ENCODE measurements around the gene IQGAP2.

IQGAP2 gene

DNA sequence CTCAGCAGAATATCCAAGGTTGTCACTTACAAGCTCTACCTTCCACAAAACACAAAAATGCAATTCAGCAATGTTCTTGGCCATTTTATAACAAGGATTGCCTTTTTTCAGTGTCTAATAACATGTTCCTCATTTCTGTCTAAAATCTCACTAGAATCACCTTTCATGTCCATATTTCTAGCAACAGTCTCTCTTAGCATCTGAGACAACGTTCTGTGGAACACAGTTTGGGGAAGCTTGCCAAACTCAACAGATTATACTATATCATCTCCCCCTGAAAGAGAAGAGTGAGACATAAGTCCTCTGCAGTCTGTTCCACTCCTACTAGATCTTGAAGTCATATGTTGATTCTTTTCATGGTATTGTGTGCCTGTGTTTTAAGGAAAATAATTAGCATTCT, 149.5 kb downstream of the IQGAP2 start:
- no peak overlapping the region for H3K9ac ChIP-seq (ENCODE audit: low read depth, low read length, poor library complexity)
- H2BK120ac ChIP-seq (ENCODE audit: low read depth, low read length): no peak overlapping the region
- H3K4me1 ChIP-seq (ENCODE audit: control insufficient read depth in 2 of 2, insufficient read depth in 1 of 2, low read depth in 1 of 2, low read length in 2 of 2): peaks cover 0 to 2% of the 10 kb centered on the region in 2 donors
- no peaks in the 10 kb centered on the region for H3K36me3 ChIP-seq (replicated peaks in 1 of 2; ENCODE audit: control insufficient read depth in 2 of 2, insufficient read depth in 2 of 2, low read length in 2 of 2)
- no peak overlapping the region for H3K4me3 ChIP-seq (ENCODE audit: low read length in 2 of 2)
- no peak overlapping the region for H2BK12ac ChIP-seq (ENCODE audit: low read length)
- H4K8ac ChIP-seq (ENCODE audit: low read depth, low read length): no peak overlapping the region
- H2BK15ac ChIP-seq (ENCODE audit: low read length): no peak overlapping the region
- peaks cover 0 to 3% of the 10 kb centered on the region in 2 donors for H3K9me3 ChIP-seq (replicated peaks in 1 of 2; ENCODE audit: control insufficient read depth in 2 of 2, insufficient read depth in 1 of 2, low read depth in 1 of 2, low read length in 2 of 2)
- H3K79me1 ChIP-seq (ENCODE audit: low read depth, low read length): no peaks in the 10 kb centered on the region
- H3K4ac ChIP-seq (ENCODE audit: low read length): no peak overlapping the region
- DNase-seq (ENCODE audit: low spot score): no peak
- no peak overlapping the region for H2AK5ac ChIP-seq (ENCODE audit: low read depth, low read length)
- no peak overlapping the region for H3K27ac ChIP-seq (replicated peaks; ENCODE audit: low read length)
- H3K23ac ChIP-seq (ENCODE audit: low read depth, low read length, poor library complexity): no peak overlapping the region
- no CpG with 5 or more reads among the region's 1 CpG for WGBS, 2 donors (ENCODE audit: extremely low coverage in 2 of 2, insufficient read length in 2 of 2, insufficient replicate concordance in 1 of 2)
- no peak overlapping the region for H2AFZ ChIP-seq (ENCODE audit: low read length)
- H2BK5ac ChIP-seq (ENCODE audit: low read length): no peak overlapping the region
- H3K18ac ChIP-seq (ENCODE audit: low read length): no peak overlapping the region
- H3K14ac ChIP-seq (ENCODE audit: low read length): no peak overlapping the region
- no peaks in the 10 kb centered on the region for H3K27me3 ChIP-seq (ENCODE audit: control insufficient read depth in 3 of 3, insufficient read depth in 3 of 3, low read depth in 1 of 3, low read length in 3 of 3)
- no peak overlapping the region for H3K4me2 ChIP-seq (ENCODE audit: insufficient read depth, low read length, poor library complexity, severe bottlenecking)
- no peak overlapping the region for H4K91ac ChIP-seq (ENCODE audit: low read depth, low read length, poor library complexity)

- no peak overlapping the region for H3K4me3 ChIP-seq (ENCODE audit: low read length in 2 of 2)
- H3K18ac ChIP-seq (ENCODE audit: low read length): no peak overlapping the region
- no peaks in the 10 kb centered on the region for H3K36me3 ChIP-seq (replicated peaks in 1 of 2; ENCODE audit: control insufficient read depth in 2 of 2, insufficient read depth in 2 of 2, low read length in 2 of 2)
- H4K8ac ChIP-seq (ENCODE audit: low read depth, low read length): no peak overlapping the region
- no peak overlapping the region for H3K27ac ChIP-seq (replicated peaks; ENCODE audit: low read length)
- H4K91ac ChIP-seq (ENCODE audit: low read depth, low read length, poor library complexity): no peak overlapping the region
- H2BK5ac ChIP-seq (ENCODE audit: low read length): no peak overlapping the region
- no peak overlapping the region for H2BK12ac ChIP-seq (ENCODE audit: low read length)
- no peak overlapping the region for H3K4me2 ChIP-seq (ENCODE audit: insufficient read depth, low read length, poor library complexity, severe bottlenecking)
- no peak for DNase-seq (ENCODE audit: low spot score)
- no peaks in the 10 kb centered on the region for H3K27me3 ChIP-seq (ENCODE audit: control insufficient read depth in 3 of 3, insufficient read depth in 3 of 3, low read depth in 1 of 3, low read length in 3 of 3)
- no peak overlapping the region for H3K4ac ChIP-seq (ENCODE audit: low read length)
- no peaks in the 10 kb centered on the region for H3K79me1 ChIP-seq (ENCODE audit: low read depth, low read length)
- no CpG with 5 or more reads among the region's 2 CpGs for WGBS, 2 donors (ENCODE audit: extremely low coverage in 2 of 2, insufficient read length in 2 of 2, insufficient replicate concordance in 1 of 2)
- H3K4me1 ChIP-seq (ENCODE audit: control insufficient read depth in 2 of 2, insufficient read depth in 1 of 2, low read depth in 1 of 2, low read length in 2 of 2): no peaks in the 10 kb centered on the region
- no peak overlapping the region for H2BK120ac ChIP-seq (ENCODE audit: low read depth, low read length)
- H3K14ac ChIP-seq (ENCODE audit: low read length): no peak overlapping the region
- no peak overlapping the region for H3K9ac ChIP-seq (ENCODE audit: low read depth, low read length, poor library complexity)
- no peak overlapping the region for H2BK15ac ChIP-seq (ENCODE audit: low read length)
- H2AK5ac ChIP-seq (ENCODE audit: low read depth, low read length): no peak overlapping the region
- H3K9me3 ChIP-seq (replicated peaks in 1 of 2; ENCODE audit: control insufficient read depth in 2 of 2, insufficient read depth in 1 of 2, low read depth in 1 of 2, low read length in 2 of 2): peaks cover 0 to 3% of the 10 kb centered on the region in 2 donors
- H3K23ac ChIP-seq (ENCODE audit: low read depth, low read length, poor library complexity): no peak overlapping the region
- no peak overlapping the region for H2AFZ ChIP-seq (ENCODE audit: low read length)
Observed at GRCh38 chr5:76553251-76553650, 150.2 kb downstream of the IQGAP2 start.

DNA sequence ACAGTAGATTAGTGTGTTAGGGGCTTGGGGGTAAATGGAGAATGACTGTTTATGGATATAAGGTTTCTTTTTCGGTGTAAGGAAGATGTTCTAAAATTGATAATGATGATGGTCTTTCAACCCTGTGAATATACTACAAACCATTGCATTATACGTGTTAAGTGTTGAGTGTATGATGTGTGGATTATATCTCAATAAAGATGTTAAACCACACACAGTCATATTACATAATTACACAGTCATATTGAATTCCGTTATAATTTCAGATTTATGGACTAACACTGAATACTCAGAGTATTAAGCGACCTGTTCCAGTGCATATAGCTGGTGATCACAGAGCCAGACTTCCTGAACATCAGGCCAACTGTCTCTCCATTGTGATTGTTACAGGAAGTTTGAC, 152.0 kb downstream of the IQGAP2 start:
- DNase-seq (ENCODE audit: low spot score): no peak
- no peak overlapping the region for H4K91ac ChIP-seq (ENCODE audit: low read depth, low read length, poor library complexity)
- no peak overlapping the region for H2BK5ac ChIP-seq (ENCODE audit: low read length)
- no peak overlapping the region for H2BK15ac ChIP-seq (ENCODE audit: low read length)
- H2AK5ac ChIP-seq (ENCODE audit: low read depth, low read length): no peak overlapping the region
- H4K8ac ChIP-seq (ENCODE audit: low read depth, low read length): no peak overlapping the region
- no peak overlapping the region for H3K9ac ChIP-seq (ENCODE audit: low read depth, low read length, poor library complexity)
- H2BK12ac ChIP-seq (ENCODE audit: low read length): no peak overlapping the region
- H3K36me3 ChIP-seq (replicated peaks in 1 of 2; ENCODE audit: control insufficient read depth in 2 of 2, insufficient read depth in 2 of 2, low read length in 2 of 2): no peaks in the 10 kb centered on the region
- no peaks in the 10 kb centered on the region for H3K79me1 ChIP-seq (ENCODE audit: low read depth, low read length)
- no peak overlapping the region for H2AFZ ChIP-seq (ENCODE audit: low read length)
- H3K27me3 ChIP-seq (ENCODE audit: control insufficient read depth in 3 of 3, insufficient read depth in 3 of 3, low read depth in 1 of 3, low read length in 3 of 3): no peaks in the 10 kb centered on the region
- H3K23ac ChIP-seq (ENCODE audit: low read depth, low read length, poor library complexity): peak overlapping the region; percentile 18
- H3K4ac ChIP-seq (ENCODE audit: low read length): no peak overlapping the region
- peaks cover 0 to 3% of the 10 kb centered on the region in 2 donors for H3K9me3 ChIP-seq (replicated peaks in 1 of 2; ENCODE audit: control insufficient read depth in 2 of 2, insufficient read depth in 1 of 2, low read depth in 1 of 2, low read length in 2 of 2)
- no peak overlapping the region for H3K18ac ChIP-seq (ENCODE audit: low read length)
- H3K4me2 ChIP-seq (ENCODE audit: insufficient read depth, low read length, poor library complexity, severe bottlenecking): no peak overlapping the region
- H3K4me1 ChIP-seq (ENCODE audit: control insufficient read depth in 2 of 2, insufficient read depth in 1 of 2, low read depth in 1 of 2, low read length in 2 of 2): no peaks in the 10 kb centered on the region
- H3K27ac ChIP-seq (replicated peaks; ENCODE audit: low read length): no peak overlapping the region
- no CpG with 5 or more reads among the region's 4 CpGs for WGBS, 2 donors (ENCODE audit: extremely low coverage in 2 of 2, insufficient read length in 2 of 2, insufficient replicate concordance in 1 of 2)
- no peak overlapping the region for H3K4me3 ChIP-seq (ENCODE audit: low read length in 2 of 2)
- H2BK120ac ChIP-seq (ENCODE audit: low read depth, low read length): no peak overlapping the region
- H3K14ac ChIP-seq (ENCODE audit: low read length): no peak overlapping the region

GRCh38 chr5:76555717-76556116, 152.6 kb downstream of the IQGAP2 start:
- Histone ChIP-seq H2BK12ac (ENCODE audit: low read length) (no peak overlapping the region), H3K14ac (ENCODE audit: low read length) (no peak overlapping the region), H3K4me2 (ENCODE audit: insufficient read depth, low read length, poor library complexity, severe bottlenecking) (no peak overlapping the region), H3K27ac (replicated peaks; ENCODE audit: low read length) (no peak overlapping the region), H3K4me1 (ENCODE audit: control insufficient read depth in 2 of 2, insufficient read depth in 1 of 2, low read depth in 1 of 2, low read length in 2 of 2) (no peaks in the 10 kb centered on the region), H3K36me3 (replicated peaks in 1 of 2; ENCODE audit: control insufficient read depth in 2 of 2, insufficient read depth in 2 of 2, low read length in 2 of 2) (no peaks in the 10 kb centered on the region), H4K8ac (ENCODE audit: low read depth, low read length) (no peak overlapping the region), H3K27me3 (ENCODE audit: control insufficient read depth in 3 of 3, insufficient read depth in 3 of 3, low read depth in 1 of 3, low read length in 3 of 3) (no peaks in the 10 kb centered on the region), H3K18ac (ENCODE audit: low read length) (no peak overlapping the region), H3K9me3 (replicated peaks in 1 of 2; ENCODE audit: control insufficient read depth in 2 of 2, insufficient read depth in 1 of 2, low read depth in 1 of 2, low read length in 2 of 2) (peaks cover 0 to 3% of the 10 kb centered on the region in 2 donors), H2BK15ac (ENCODE audit: low read length) (no peak overlapping the region), H3K4ac (ENCODE audit: low read length) (no peak overlapping the region), H3K4me3 (ENCODE audit: low read length in 2 of 2) (no peak overlapping the region), H3K9ac (ENCODE audit: low read depth, low read length, poor library complexity) (no peak overlapping the region), H2BK5ac (ENCODE audit: low read length) (no peak overlapping the region), H3K79me1 (ENCODE audit: low read depth, low read length) (no peaks in the 10 kb centered on the region), H2BK120ac (ENCODE audit: low read depth, low read length) (no peak overlapping the region), H2AK5ac (ENCODE audit: low read depth, low read length) (no peak overlapping the region), H2AFZ (ENCODE audit: low read length) (no peak overlapping the region), H4K91ac (ENCODE audit: low read depth, low read length, poor library complexity) (no peak overlapping the region), H3K23ac (ENCODE audit: low read depth, low read length, poor library complexity) (no peak overlapping the region)
- whole genome bisulfite sequencing, 2 donors (ENCODE audit: extremely low coverage in 2 of 2, insufficient read length in 2 of 2, insufficient replicate concordance in 1 of 2): no CpG with 5 or more reads among the region's 2 CpGs
- no peak for DNase-seq (ENCODE audit: low spot score)

All from neuronal stem cell (in vitro differentiated cells).